HG03432 (cell line): ENCODE results near the gene VENTX.
"Not testable (repeated sequence)": the region's sequence is repeated elsewhere in the genome, so short reads cannot be mapped to it uniquely, and the experiment has no call there.

ENCODE experiments used
- ATAC-seq: cut with Tn5 transposase; IDR thresholded peaks from one replicate; pipeline ENCODE4 v1.9.1; 2021; ENCODE audit warnings: mild to moderate bottlenecking, moderate library complexity; ENCODE audit not compliant: unreplicated experiment

VENTX gene

GRCh38 chr10:133253361-133253955, 15.8 kb downstream of the VENTX start:
- ATAC-seq, result no peak

- ATAC-seq, result no peak
These were observed 16.9 kb downstream of the VENTX start for GRCh38 chr10:133254421-133255120.

- no peak for ATAC-seq
These were observed 17.7 kb downstream of the VENTX start for GRCh38 chr10:133255323-133255722.

GRCh38 chr10:133257489-133258065, 19.9 kb downstream of the VENTX start:
- ATAC-seq, result peak; percentile 20

GRCh38 chr10:133258066-133258817, 20.6 kb downstream of the VENTX start:
- ATAC-seq, result peak; percentile 28

GRCh38 chr10:133258818-133259601, 21.4 kb downstream of the VENTX start:
- ATAC-seq, result no peak

- ATAC-seq, result no peak
These were observed 21.9 kb downstream of the VENTX start for GRCh38 chr10:133259602-133259989.

GRCh38 chr10:133260895-133261725, 23.5 kb downstream of the VENTX start:
- ATAC-seq, result peak; percentile 61

GRCh38 chr10:133261726-133262325, 24.2 kb downstream of the VENTX start:
- ATAC-seq, result peak; percentile 61

GRCh38 chr10:133262696-133263095, 25.0 kb downstream of the VENTX start:
- no peak for ATAC-seq

GRCh38 chr10:133263674-133264073, 26.0 kb downstream of the VENTX start:
- ATAC-seq, result no peak

GRCh38 chr10:133264461-133264860, 26.8 kb downstream of the VENTX start:
- ATAC-seq, result no peak

- ATAC-seq, result not testable (repeated sequence)
These were observed 27.4 kb downstream of the VENTX start for GRCh38 chr10:133265052-133265451.

- ATAC-seq, result no peak
These were observed 28.6 kb downstream of the VENTX start for GRCh38 chr10:133266056-133266795.

- no peak for ATAC-seq
These were observed 29.6 kb downstream of the VENTX start for GRCh38 chr10:133267293-133267692.

- ATAC-seq, result no peak
These were observed 30.2 kb downstream of the VENTX start for GRCh38 chr10:133267829-133268228.

GRCh38 chr10:133268532-133268931, 30.9 kb downstream of the VENTX start:
- no peak for ATAC-seq

- ATAC-seq, result no peak
These were observed 31.7 kb downstream of the VENTX start for GRCh38 chr10:133269367-133269766.

GRCh38 chr10:133270204-133270603, 32.5 kb downstream of the VENTX start:
- no peak for ATAC-seq
